Activated T-helper 1 cell treated with anti-CD3 and anti-CD28 coated beads, Interleukin-2, amount 50 U/mL, for 16 hours (primary cell): ENCODE data around the gene CFAP119.

Source experiments
- DNase-seq, 2 donors: peaks; one replicate each; pipeline ENCODE4 v3.0.0-alpha.2; 2020; ENCODE audit warnings: low read depth in 1 of 2, low spot score in 1 of 2

The CFAP119 gene

GRCh38 chr16:30741461-30741914 lies 20.4 kb downstream of the CFAP119 start:
- DNase-seq = no peak

GRCh38 chr16:30740364-30741251 lies 21.3 kb downstream of the CFAP119 start:
- no peak for DNase-seq

- no peak for DNase-seq
Observed at GRCh38 chr16:30738984-30739951, 22.6 kb downstream of the CFAP119 start.

- DNase-seq = no peak
Observed at GRCh38 chr16:30737794-30738648, 23.8 kb downstream of the CFAP119 start.

- DNase-seq = no peak
Observed at GRCh38 chr16:30736995-30737793, 24.7 kb downstream of the CFAP119 start.

- DNase-seq = no peak
Observed at GRCh38 chr16:30731411-30731810, 30.5 kb downstream of the CFAP119 start.

GRCh38 chr16:30728899-30729672 lies 32.8 kb downstream of the CFAP119 start:
- DNase-seq = no peak

GRCh38 chr16:30728321-30728720 lies 33.5 kb downstream of the CFAP119 start:
- DNase-seq = no peak

- DNase-seq = no peak
Observed at GRCh38 chr16:30725418-30725792, 36.5 kb downstream of the CFAP119 start.

GRCh38 chr16:30724641-30725417 lies 37.0 kb downstream of the CFAP119 start:
- no peak for DNase-seq

- no peak for DNase-seq
Observed at GRCh38 chr16:30723725-30724355, 38.0 kb downstream of the CFAP119 start.

GRCh38 chr16:30722916-30723315 lies 38.9 kb downstream of the CFAP119 start:
- no peak for DNase-seq

- DNase-seq = no peak
Observed at GRCh38 chr16:30722443-30722842, 39.4 kb downstream of the CFAP119 start.

- no peak for DNase-seq
Observed at GRCh38 chr16:30721606-30722005, 40.3 kb downstream of the CFAP119 start.

- DNase-seq = no peak
Observed at GRCh38 chr16:30721167-30721566, 40.7 kb downstream of the CFAP119 start.

GRCh38 chr16:30720694-30721093 lies 41.2 kb downstream of the CFAP119 start:
- no peak for DNase-seq

- no peak for DNase-seq
Observed at GRCh38 chr16:30720086-30720485, 41.8 kb downstream of the CFAP119 start.
